HEK293 (cell line): ENCODE results near the gene C5orf47.

Source experiments
- CTCF ChIA-PET: fragments of 350-600 bp; formaldehyde crosslinking; extraction: SDS; loops from one replicate; lab custom pipeline; 2021; ENCODE audit warnings: antibody characterized with exemption; lab: Yijun Ruan, JAX
- POLR2A ChIA-PET: fragments of 300-600 bp; formaldehyde crosslinking; extraction: SDS; loops from one replicate; lab custom pipeline; 2020; ENCODE audit warnings: antibody characterized with exemption, inconsistent platforms; lab: Yijun Ruan, JAX
- H3K27ac ChIP-seq: fragments of 200-500 bp; sonication (Bioruptor generic); 2 replicates; pipeline ENCODE4 v1.5.1; 2014; ENCODE audit warnings: low read depth, low read length, control low read depth, inconsistent platforms; ENCODE audit errors: extremely low read depth
- H3K36me3 ChIP-seq, 2 experiments: fragments of 200-500 bp in 1 of 2; sonication (Bioruptor generic) in 1 of 2; 1 replicate in 1 of 2; 2 replicates in 1 of 2; pipeline ENCODE4 v1.5.1; 2014 to 2017; ENCODE audit warnings: inconsistent platforms in 2 of 2, low read length in 2 of 2; ENCODE audit not compliant: control insufficient read depth in 2 of 2, insufficient read depth in 1 of 2
- H3K4me1 ChIP-seq: fragments of 200-500 bp; sonication (Bioruptor generic); 2 replicates; pipeline ENCODE4 v1.5.1; 2014; ENCODE audit warnings: mild to moderate bottlenecking, low read length, inconsistent platforms; ENCODE audit not compliant: control insufficient read depth, insufficient read depth
- H3K4me3 ChIP-seq: 2 replicates; pipeline ENCODE4 v1.5.1; 2011; ENCODE audit warnings: low read depth, mild to moderate bottlenecking, control low read depth, low read length, moderate library complexity
- H3K9me3 ChIP-seq: fragments of 200-500 bp; sonication (Bioruptor generic); 2 replicates; pipeline ENCODE4 v1.5.1; 2014; ENCODE audit warnings: low read depth, low read length, inconsistent platforms; ENCODE audit not compliant: control insufficient read depth, insufficient read depth
- GLI4 ChIP-seq: fragments of 450-650 bp; formaldehyde crosslinking; IDR thresholded peaks from 2 replicates; pipeline ENCODE4 v1.5.1; 2016; ENCODE audit warnings: missing biosample characterization, missing genetic modification characterization
- IKZF3 ChIP-seq: fragments of 450-650 bp; IDR thresholded peaks from 2 replicates; pipeline ENCODE4 v1.5.0; 2018; ENCODE audit warnings: missing biosample characterization, mild to moderate bottlenecking, missing genetic modification characterization, moderate library complexity
- ZBTB10 ChIP-seq: fragments of 450-650 bp; formaldehyde crosslinking; IDR thresholded peaks from 2 replicates; pipeline ENCODE4 v1.5.1; 2016; ENCODE audit warnings: missing biosample characterization, missing genetic modification characterization
- ZBTB17 ChIP-seq: fragments of 450-650 bp; formaldehyde crosslinking; IDR thresholded peaks from 2 replicates; pipeline ENCODE4 v1.5.1; 2016; ENCODE audit warnings: missing biosample characterization, missing genetic modification characterization
- ZBTB20 ChIP-seq: fragments of 450-650 bp; formaldehyde crosslinking; IDR thresholded peaks from 2 replicates; pipeline ENCODE4 v1.5.1; 2016; ENCODE audit warnings: missing biosample characterization, missing genetic modification characterization
- ZBTB49 ChIP-seq: fragments of 450-650 bp; formaldehyde crosslinking; IDR thresholded peaks from 2 replicates; pipeline ENCODE4 v1.5.1; 2016; ENCODE audit warnings: missing biosample characterization, missing genetic modification characterization, low read depth
- ZBTB7A ChIP-seq: fragments of 450-650 bp; formaldehyde crosslinking; IDR thresholded peaks from 2 replicates; pipeline ENCODE4 v1.5.1; 2016; ENCODE audit warnings: low read depth, missing biosample characterization, missing genetic modification characterization
- ZFHX2 ChIP-seq: fragments of 450-650 bp; formaldehyde crosslinking; conservative IDR thresholded peaks from 2 replicates; pipeline ENCODE4 v1.5.1; 2016; ENCODE audit warnings: missing biosample characterization, missing genetic modification characterization
- ZFP3 ChIP-seq: fragments of 450-650 bp; formaldehyde crosslinking; IDR thresholded peaks from 2 replicates; pipeline ENCODE4 v1.5.1; 2016; ENCODE audit warnings: low read depth, missing biosample characterization, missing genetic modification characterization
- ZFP37 ChIP-seq: fragments of 450-650 bp; formaldehyde crosslinking; IDR thresholded peaks from 2 replicates; pipeline ENCODE4 v1.5.1; 2016; ENCODE audit warnings: missing biosample characterization, missing genetic modification characterization
- ZFP69B ChIP-seq: fragments of 450-650 bp; formaldehyde crosslinking; IDR thresholded peaks from 2 replicates; pipeline ENCODE4 v1.5.1; 2016; ENCODE audit warnings: missing biosample characterization, missing genetic modification characterization
- ZNF10 ChIP-seq: fragments of 450-650 bp; formaldehyde crosslinking; IDR thresholded peaks from 2 replicates; pipeline ENCODE4 v1.5.1; 2017; ENCODE audit warnings: missing biosample characterization, missing genetic modification characterization
- ZNF114 ChIP-seq: fragments of 450-650 bp; formaldehyde crosslinking; IDR thresholded peaks from 2 replicates; pipeline ENCODE4 v1.5.0; 2017; ENCODE audit warnings: missing biosample characterization, missing genetic modification characterization
- ZNF248 ChIP-seq: fragments of 450-650 bp; formaldehyde crosslinking; IDR thresholded peaks from 2 replicates; pipeline ENCODE4 v1.5.1; 2017; ENCODE audit warnings: missing biosample characterization, missing genetic modification characterization
- ZNF501 ChIP-seq: fragments of 450-650 bp; formaldehyde crosslinking; IDR thresholded peaks from 2 replicates; pipeline ENCODE4 v1.5.1; 2016; ENCODE audit warnings: missing biosample characterization, missing genetic modification characterization
- ZNF518A ChIP-seq: fragments of 450-650 bp; formaldehyde crosslinking; conservative IDR thresholded peaks from 2 replicates; pipeline ENCODE4 v1.5.1; 2016; ENCODE audit warnings: low read depth, missing biosample characterization, missing genetic modification characterization
- ZNF596 ChIP-seq: fragments of 450-650 bp; IDR thresholded peaks from 2 replicates; pipeline ENCODE4 v1.5.0; 2018; ENCODE audit warnings: missing biosample characterization, mild to moderate bottlenecking, missing genetic modification characterization, moderate library complexity
- ZNF600 ChIP-seq: fragments of 450-650 bp; formaldehyde crosslinking; IDR thresholded peaks from 2 replicates; pipeline ENCODE4 v1.5.1; 2016; ENCODE audit warnings: missing biosample characterization, missing genetic modification characterization
- ZNF610 ChIP-seq: fragments of 450-650 bp; formaldehyde crosslinking; IDR thresholded peaks from 2 replicates; pipeline ENCODE4 v1.5.1; 2016; ENCODE audit warnings: missing biosample characterization, missing genetic modification characterization, borderline replicate concordance
- ZNF654 ChIP-seq: fragments of 450-650 bp; formaldehyde crosslinking; IDR thresholded peaks from 2 replicates; pipeline ENCODE4 v1.5.1; 2016; ENCODE audit warnings: low read depth, missing biosample characterization, missing genetic modification characterization
- ZNF670 ChIP-seq: fragments of 450-650 bp; formaldehyde crosslinking; IDR thresholded peaks from 2 replicates; pipeline ENCODE4 v1.5.1; 2016; ENCODE audit warnings: missing biosample characterization, missing genetic modification characterization, low read depth
- ZNF692 ChIP-seq: fragments of 450-650 bp; formaldehyde crosslinking; IDR thresholded peaks from 2 replicates; pipeline ENCODE4 v1.5.1; 2016; ENCODE audit warnings: missing biosample characterization, missing genetic modification characterization
- ZNF701 ChIP-seq: fragments of 450-650 bp; formaldehyde crosslinking; IDR thresholded peaks from 2 replicates; pipeline ENCODE4 v1.5.1; 2016; ENCODE audit warnings: missing biosample characterization, missing genetic modification characterization
- TF ChIP-seq, protein P1 (sequence below): fragments of 450-650 bp; formaldehyde crosslinking; optimal IDR thresholded peaks from 2 replicates; pipeline ENCODE3; 2016; ENCODE audit warnings: missing biosample characterization, mild to moderate bottlenecking, missing genetic modification characterization

Gene C5orf47

DNA sequence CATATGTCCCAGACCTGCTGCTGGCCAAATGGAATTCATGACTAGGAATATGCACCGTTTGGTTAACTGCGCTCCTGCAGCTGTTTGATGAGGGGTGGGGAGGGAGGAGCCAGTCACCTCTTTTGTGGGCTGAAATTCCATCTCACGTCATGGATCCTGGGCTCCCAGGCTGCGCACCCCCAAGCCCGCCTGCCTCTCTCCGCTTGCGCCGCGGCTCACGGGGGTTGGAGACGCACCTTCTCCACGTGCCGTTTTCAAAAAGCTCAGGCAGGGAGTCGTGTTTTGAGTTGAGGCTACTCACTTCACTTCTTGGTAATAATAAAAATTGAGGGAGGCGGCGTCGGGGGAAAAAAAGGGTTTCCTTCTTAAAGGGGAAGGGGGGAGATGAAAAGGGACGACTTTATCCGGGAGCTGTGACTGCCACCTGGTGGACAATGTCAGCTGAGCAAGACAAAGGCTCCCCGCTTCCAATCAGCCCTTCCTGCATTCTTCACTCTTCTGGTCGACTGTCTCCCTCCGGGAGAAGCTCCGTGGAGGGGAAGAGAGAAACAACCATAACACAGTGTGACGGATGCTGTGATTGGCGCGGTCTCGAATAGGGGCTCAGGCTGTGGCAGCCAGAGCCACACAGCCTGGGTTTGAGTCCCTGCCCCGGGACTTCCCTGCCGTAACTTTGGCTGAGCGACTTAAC, 15.9 kb upstream of the C5orf47 start (continued):
- TF ChIP-seq ZNF692 (tag by site-specific recombination) (peak; percentile 89), ZNF600 (peak; percentile 54; the same call in 1 of the 2 replicates), ZNF501 (tag by site-specific recombination) (0 out of 2 replicates have a peak, but pooled peaks have one; percentile 30), GLI4 (tag by site-specific recombination) (no peak), IKZF3 (peak; percentile 73; the same call in 1 of the 2 replicates), ZFP69B (peak; percentile 78; the same call in 1 of the 2 replicates), ZBTB17 (tag by site-specific recombination) (peak; percentile 95), ZNF596 (tag by site-specific recombination) (no peak), ZBTB10 (tag by site-specific recombination) (peak; percentile 56; the same call in 1 of the 2 replicates), ZNF248 (tag by site-specific recombination) (no peak), ZFP37 (tag by site-specific recombination) (peak; percentile 63; the same call in 1 of the 2 replicates), ZNF654 (tag by site-specific recombination) (peak; percentile 94), ZNF518A (tag by site-specific recombination) (no peak)
- TF ChIP-seq, protein P1, sequence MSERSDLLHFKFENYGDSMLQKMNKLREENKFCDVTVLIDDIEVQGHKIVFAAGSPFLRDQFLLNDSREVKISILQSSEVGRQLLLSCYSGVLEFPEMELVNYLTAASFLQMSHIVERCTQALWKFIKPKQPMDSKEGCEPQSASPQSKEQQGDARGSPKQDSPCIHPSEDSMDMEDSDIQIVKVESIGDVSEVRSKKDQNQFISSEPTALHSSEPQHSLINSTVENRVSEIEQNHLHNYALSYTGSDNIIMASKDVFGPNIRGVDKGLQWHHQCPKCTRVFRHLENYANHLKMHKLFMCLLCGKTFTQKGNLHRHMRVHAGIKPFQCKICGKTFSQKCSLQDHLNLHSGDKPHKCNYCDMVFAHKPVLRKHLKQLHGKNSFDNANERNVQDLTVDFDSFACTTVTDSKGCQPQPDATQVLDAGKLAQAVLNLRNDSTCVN (tag by site-specific recombination), result no peak
- TF ChIP-seq, all 188 proteins: peak for 24

- Histone ChIP-seq H3K9me3 (no peaks in the 10 kb centered on the region), H3K27ac (no peak overlapping the region; the same call in 1 of the 2 replicates), H3K4me3 (peak overlapping the region; percentile 44), H3K36me3 (no peaks in the 10 kb centered on the region), H3K4me1 (no peaks in the 10 kb centered on the region)
- ChIA-PET POLR2A (interaction anchor here (1.1 to 1.3 kb wide), 2 partner anchors 86 to 344 kb away, joined by 4 to 5 read pairs; partner anchors contain the start of gene CPEB4), CTCF (interaction anchor here (0.6 to 5.2 kb wide), 31 partner anchors 8 to 1144 kb away, joined by 3 to 94 read pairs (median 4); partner anchors contain the start of gene BOD1)
- TF ChIP-seq ZFP3 (no peak), ZNF10 (tag by site-specific recombination) (peak; percentile 87), ZNF701 (tag by site-specific recombination) (no peak), ZNF670 (tag by site-specific recombination) (no peak), ZBTB7A (tag by site-specific recombination) (no peak), ZFHX2 (peak; percentile 38), ZBTB49 (tag by site-specific recombination) (no peak), ZNF610 (tag by site-specific recombination) (no peak), ZNF114 (tag by site-specific recombination) (no peak), ZBTB20 (tag by site-specific recombination) (peak; percentile 62)
Observed at GRCh38 chr5:173973616-173973969, 15.4 kb upstream of the C5orf47 start.
